HCT116 (cell line): ENCODE results near the gene REXO4. TPM values are rescaled to one million over a fixed set of nuclear protein-coding genes. Genes with fewer than 3 reads are reported as not detected.

ENCODE experiments used
- ATAC-seq: fragments of 200-7000 bp; cut with Tn5 transposase; 2 replicates; pipeline ENCODE4 v1.9.1; 2020; ENCODE audit warnings: mild to moderate bottlenecking, moderate library complexity
- BruUV-seq: library from RNA; stranded (reverse); fragments of 400-500 nt; replicated peaks from 2 replicates; lab custom pipeline; 2021; lab: Mats Ljungman, UMichigan
- CTCF ChIA-PET: fragments of 300-600 bp; sonication (Branson Sonifier 250); formaldehyde crosslinking; loops from one replicate; lab custom pipeline; 2021; ENCODE audit warnings: antibody characterized with exemption; lab: Charles Lee
- POLR2A ChIA-PET: fragments of 300-600, 350-600 bp; sonication (Branson Sonifier 250); formaldehyde crosslinking; loops from one replicate; lab custom pipeline; 2021; ENCODE audit warnings: antibody characterized with exemption; lab: Charles Lee
- RAD21 ChIA-PET, 2 experiments: fragments of 300-600 bp; sonication (Branson Sonifier 250); formaldehyde crosslinking; loops; one replicate each; lab custom pipeline; 2023; ENCODE audit warnings: low total read pairs in 2 of 2; ENCODE audit not compliant: uncharacterized antibody in 2 of 2, unreplicated experiment in 2 of 2, low non-redundant PET in 1 of 2; lab: Charles Lee
- DNase-seq: peaks from one replicate; pipeline ENCODE4 v3.0.0-alpha.2; 2010; ENCODE audit warnings: low read depth, low spot score
- H2AFZ ChIP-seq: fragments of 200-600 bp; shearing (Covaris generic), sonication (generic); 2 replicates; pipeline ENCODE4 v1.6.1; 2017; ENCODE audit warnings: low read depth, mixed run types, mixed read lengths, antibody characterized with exemption, low read length; ENCODE audit not compliant: poor library complexity, severe bottlenecking
- H3K27ac ChIP-seq: 2 replicates; pipeline ENCODE4 v1.5.1; 2012; ENCODE audit warnings: low read depth, low read length
- H3K27me3 ChIP-seq: fragments of 200-600 bp; sonication (generic); 2 replicates; pipeline ENCODE4 v1.6.1; 2016; ENCODE audit warnings: mixed run types, low read length, mixed read lengths; ENCODE audit not compliant: insufficient read depth
- H3K36me3 ChIP-seq, 2 experiments: fragments of 200-500 bp in 1 of 2; fragments of 200-600 bp in 1 of 2; sonication (Bioruptor generic) in 1 of 2; sonication (generic) in 1 of 2; 2 replicates each; pipeline versions ENCODE4 v1.5.1 to v1.6.1; 2014 to 2016; ENCODE audit warnings: low read length in 2 of 2, inconsistent platforms in 1 of 2, mixed read lengths in 1 of 2, mixed run types in 1 of 2; ENCODE audit not compliant: insufficient read depth in 2 of 2, control insufficient read depth in 1 of 2
- H3K4me1 ChIP-seq, 2 experiments: fragments of 200-600 bp in 1 of 2; sonication (generic) in 1 of 2; 2 replicates each; pipeline versions ENCODE4 v1.5.1 to v1.6.1; 2012 to 2017; ENCODE audit warnings: low read length in 2 of 2, inconsistent platforms in 1 of 2, mild to moderate bottlenecking in 1 of 2, mixed read lengths in 1 of 2, mixed run types in 1 of 2, moderate library complexity in 1 of 2; ENCODE audit not compliant: insufficient read depth in 2 of 2, control insufficient read depth in 1 of 2
- H3K4me2 ChIP-seq: fragments of 200-600 bp; sonication (generic); 2 replicates; pipeline ENCODE4 v1.6.1; 2017; ENCODE audit warnings: mixed run types, low read length, mixed read lengths
- H3K4me3 ChIP-seq, 2 experiments: fragments of 200-600 bp in 1 of 2; sonication (generic) in 1 of 2; replicated peaks in 1 of 2; 2 replicates each; pipeline ENCODE4 v1.5.1; 2011 to 2016; ENCODE audit warnings: low read length in 2 of 2, control low read depth in 1 of 2, low read depth in 1 of 2, mild to moderate bottlenecking in 1 of 2, mixed read lengths in 1 of 2, mixed run types in 1 of 2
- H3K79me2 ChIP-seq: fragments of 200-600 bp; sonication (generic); 2 replicates; pipeline ENCODE4 v1.6.1; 2017; ENCODE audit warnings: mild to moderate bottlenecking, mixed run types, low read length, moderate library complexity, mixed read lengths; ENCODE audit not compliant: insufficient read depth
- H3K9ac ChIP-seq: fragments of 200-600 bp; sonication (generic); 2 replicates; pipeline ENCODE4 v1.6.1; 2016; ENCODE audit warnings: low read length, mixed read lengths
- H3K9me2 ChIP-seq: fragments of 200-600 bp; sonication (generic), shearing (Covaris generic); 2 replicates; pipeline ENCODE4 v1.6.1; 2017; ENCODE audit warnings: mixed run types, mild to moderate bottlenecking, moderate library complexity; ENCODE audit not compliant: insufficient read depth
- H3K9me3 ChIP-seq, 2 experiments: fragments of 200-500 bp in 1 of 2; fragments of 200-600 bp in 1 of 2; sonication (Bioruptor generic) in 1 of 2; sonication (generic) in 1 of 2; 2 replicates each; pipeline ENCODE4 v1.6.1; 2014 to 2017; ENCODE audit warnings: low read length in 2 of 2, mixed read lengths in 2 of 2, inconsistent platforms in 1 of 2, low read depth in 1 of 2, mild to moderate bottlenecking in 1 of 2, mixed run types in 1 of 2, moderate library complexity in 1 of 2; ENCODE audit not compliant: control insufficient read depth in 1 of 2, insufficient read depth in 1 of 2
- H4K20me1 ChIP-seq: fragments of 200-600 bp; sonication (generic), shearing (Covaris generic); 2 replicates; pipeline ENCODE4 v1.6.1; 2017; ENCODE audit warnings: mixed run types, mild to moderate bottlenecking, moderate library complexity; ENCODE audit not compliant: insufficient read depth
- CBX3 ChIP-seq: IDR thresholded peaks from 2 replicates; pipeline ENCODE4 v1.6.1; 2012; ENCODE audit warnings: low read depth
- CTCF ChIP-seq, 3 experiments: fragments of 200-600 bp in 1 of 3; sonication (generic) in 1 of 3; IDR thresholded peaks in 2 of 3; conservative IDR thresholded peaks in 1 of 3; 2 replicates each; pipeline ENCODE4 v1.5.1; 2012 to 2017; ENCODE audit warnings: low read depth in 2 of 3, low read length in 2 of 3, antibody characterized with exemption in 1 of 3, borderline replicate concordance in 1 of 3, control low read depth in 1 of 3, mild to moderate bottlenecking in 1 of 3, mixed read lengths in 1 of 3, mixed run types in 1 of 3, moderate library complexity in 1 of 3; ENCODE audit not compliant: insufficient read depth in 1 of 3
- EGR1 ChIP-seq: IDR thresholded peaks from 2 replicates; pipeline ENCODE4 v1.6.1; 2012; ENCODE audit warnings: low read depth
- EZH2 ChIP-seq: fragments of 200-600 bp; sonication (generic); IDR thresholded peaks from 2 replicates; pipeline ENCODE4 v1.6.1; 2017; ENCODE audit warnings: antibody characterized with exemption, mixed run types
- EZH2phosphoT487 ChIP-seq: fragments of 200-600 bp; IDR thresholded peaks from 2 replicates; pipeline ENCODE4 v1.6.1; 2018; ENCODE audit warnings: antibody characterized with exemption, borderline replicate concordance
- FOSL1 ChIP-seq: IDR thresholded peaks from 2 replicates; pipeline ENCODE4 v1.6.1; 2012; ENCODE audit warnings: low read depth
- MAX ChIP-seq: IDR thresholded peaks from 2 replicates; pipeline ENCODE4 v1.6.1; 2012
- POLR2AphosphoS5 ChIP-seq: IDR thresholded peaks from 2 replicates; pipeline ENCODE4 v1.6.1; 2011; ENCODE audit warnings: mild to moderate bottlenecking, low read depth, low read length, moderate library complexity
- REST ChIP-seq: IDR thresholded peaks from 2 replicates; pipeline ENCODE4 v1.6.1; 2012; ENCODE audit warnings: low read depth
- ZFX ChIP-seq: fragments of 450-650 bp; IDR thresholded peaks from 2 replicates; pipeline ENCODE4 v1.6.1; 2017
- ZNF274 ChIP-seq: fragments of 200-500 bp; sonication (Bioruptor generic); IDR thresholded peaks from 2 replicates; pipeline ENCODE4 v1.6.1; 2014; ENCODE audit warnings: mild to moderate bottlenecking, low read depth, low read length, inconsistent platforms
- intact Hi-C: fragments of 100-400 bp; cut with micrococcal nuclease; formaldehyde crosslinking; loops from 2 replicates; pipeline ENCODE4 v1.10.0; 2022
- total RNA-seq: library from RNA; stranded (reverse); gene quantifications from one replicate; pipeline ENCODE4 v1.2.1, GENCODE V29; 2021; ENCODE audit not compliant: unreplicated experiment

The REXO4 gene
- total RNA-seq, 1 experiment from 2014 or later = 24.6 TPM

- ChIA-PET POLR2A (interaction anchor here (2.7 kb wide), 1 partner anchor 30 kb away, joined by 15 read pairs; the partner anchor contains the start of genes MED22 and RPL7A), CTCF (interaction anchor here (1.0 kb wide), 1 partner anchor 192 kb away, joined by 3 read pairs; no protein-coding TSS in a partner anchor), RAD21 (no interaction called here)
- no TSS peak for BruUV-seq
- Histone ChIP-seq H3K9me3 (peaks cover 0 to 10% of the 10 kb centered on the region in 2 experiments; a peak in 1 of 4 replicates), H3K36me3 (no peaks in the 10 kb centered on the region; a peak in 1 of 4 replicates), H3K4me2 (peak overlapping the region; percentile 55), H4K20me1 (0 out of 2 replicates have a peak, but pooled peaks cover 6% of the 10 kb centered on the region), H3K4me1 (peaks cover 21 to 29% of the 10 kb centered on the region in 2 experiments), H3K27ac (no peak overlapping the region), H2AFZ (no peak overlapping the region), H3K4me3 (no peak overlapping the region), H3K9me2 (no peaks in the 10 kb centered on the region), H3K79me2 (peaks cover 24% of the 10 kb centered on the region), H3K27me3 (no peaks in the 10 kb centered on the region), H3K9ac (no peak overlapping the region)
- intact Hi-C loops = no loop called here
- DNase-seq = no peak
- no peak for ATAC-seq
- TF ChIP-seq MAX = no peak
- TF ChIP-seq EZH2 = no peak
- no peak for TF ChIP-seq POLR2AphosphoS5
- TF ChIP-seq REST = no peak
- TF ChIP-seq CTCF (IDR thresholded peaks at IDR 0.05 in 2 of 3, conservative IDR thresholded peaks at IDR 0.05 in 1 of 3; ENCODE audit: borderline replicate concordance in 1 of 3, insufficient read depth in 1 of 3, low read depth in 2 of 3, low read length in 2 of 3) = no peak
- TF ChIP-seq ZNF274 = no peak
- no peak for TF ChIP-seq EGR1
- no peak for TF ChIP-seq ZFX
- no peak for TF ChIP-seq EZH2phosphoT487
- no peak for TF ChIP-seq CBX3
- TF ChIP-seq FOSL1 = no peak
Observed at GRCh38 chr9:133378408-133378962, 39.3 kb downstream of the REXO4 start.
